K562 (cell line): Measurements from ENCODE around the gene CNOT9. TPM values are rescaled to one million over a fixed set of nuclear protein-coding genes. Genes with fewer than 3 reads are reported as not detected.

ENCODE experiments used
- ATAC-seq: fragments of 200-7000 bp; cut with Tn5 transposase; 3 replicates; pipeline ENCODE4 v1.9.1; 2020; ENCODE audit warnings: moderate library complexity
- BruUV-seq: library from RNA; stranded (reverse); fragments of 400-500 nt; replicated peaks from 2 replicates; lab custom pipeline; 2021; lab: Mats Ljungman, UMichigan
- CTCF ChIA-PET: fragments of 300-600 bp; formaldehyde crosslinking; extraction: SDS; loops from one replicate; lab custom pipeline; 2021; ENCODE audit warnings: low intra/inter-chr PET ratio; lab: Yijun Ruan, JAX
- POLR2A ChIA-PET: fragments of 300-600, 350-650 bp; sonication (Branson Sonifier 250); formaldehyde crosslinking; extraction: SDS; loops from one replicate; lab custom pipeline; 2021; ENCODE audit warnings: antibody characterized with exemption, inconsistent platforms; lab: Yijun Ruan, JAX
- DNase-seq, 4 experiments: peaks; one replicate each; pipeline versions ENCODE4 v3.0.0 to v3.0.0-alpha.2; 2011 to 2018; ENCODE audit warnings: low spot score in 3 of 4, mixed read lengths in 3 of 4; ENCODE audit errors: extremely low read depth in 1 of 4
- FAIRE-seq: peaks from 2 replicates; lab custom pipeline; 2011; peaks lifted over from hg19 to GRCh38; lab: Jason Lieb, UNC
- H2AFZ ChIP-seq: 2 replicates; pipeline ENCODE4 v1.6.0; 2011; ENCODE audit warnings: low read depth, low read length, control low read depth, inconsistent platforms
- H3K27ac ChIP-seq: fragments of 200-600 bp; 3 replicates; pipeline ENCODE4 v1.8.0; 2011; ENCODE audit warnings: low read depth, mild to moderate bottlenecking, control low read depth, inconsistent platforms, low read length, moderate library complexity, mixed read lengths; ENCODE audit errors: extremely low read depth
- H3K27me3 ChIP-seq, 2 experiments: fragments of 300-600 bp in 1 of 2; 2 replicates in 1 of 2; 3 replicates in 1 of 2; pipeline versions ENCODE4 v1.6.0 to v1.8.0; 2011; ENCODE audit warnings: inconsistent platforms in 2 of 2, low read length in 2 of 2, mild to moderate bottlenecking in 1 of 2, mixed read lengths in 1 of 2, moderate library complexity in 1 of 2; ENCODE audit not compliant: control insufficient read depth in 2 of 2, insufficient read depth in 2 of 2
- H3K36me3 ChIP-seq: fragments of 300-600 bp; 3 replicates; pipeline ENCODE4 v1.8.0; 2011; ENCODE audit warnings: mild to moderate bottlenecking, low read length, inconsistent platforms; ENCODE audit not compliant: control insufficient read depth, insufficient read depth
- H3K4me1 ChIP-seq, 2 experiments: fragments of 200-600 bp in 1 of 2; replicated peaks in 1 of 2; 2 replicates in 1 of 2; 3 replicates in 1 of 2; pipeline versions ENCODE4 v1.5.1 to v1.8.0; 2011; ENCODE audit warnings: inconsistent platforms in 2 of 2, low read length in 2 of 2, mild to moderate bottlenecking in 1 of 2, mixed read lengths in 1 of 2, moderate library complexity in 1 of 2; ENCODE audit not compliant: control insufficient read depth in 2 of 2, insufficient read depth in 2 of 2
- H3K4me2 ChIP-seq: 2 replicates; pipeline ENCODE4 v1.6.1; 2011; ENCODE audit warnings: low read length, control low read depth, inconsistent platforms, mixed read lengths; ENCODE audit not compliant: insufficient read depth
- H3K4me3 ChIP-seq: fragments of 200-600 bp; sonication (generic), shearing (Covaris generic); 2 replicates; pipeline ENCODE4 v1.5.1; 2016; ENCODE audit warnings: control low read depth, inconsistent platforms
- H3K79me2 ChIP-seq: fragments of 200-600 bp; 3 replicates; pipeline ENCODE4 v1.8.0; 2011; ENCODE audit warnings: low read length, inconsistent platforms; ENCODE audit not compliant: control insufficient read depth, insufficient read depth
- H3K9ac ChIP-seq, 2 experiments: 2 replicates each; pipeline versions ENCODE4 v1.6.0 to v1.6.1; 2011; ENCODE audit warnings: low read depth in 2 of 2, low read length in 2 of 2, control low read depth in 1 of 2, inconsistent platforms in 1 of 2, mild to moderate bottlenecking in 1 of 2, mixed read lengths in 1 of 2; ENCODE audit not compliant: insufficient read depth in 1 of 2
- H3K9me1 ChIP-seq: one replicate; pipeline ENCODE4 v1.6.0; 2011; ENCODE audit warnings: inconsistent platforms, mild to moderate bottlenecking, low read length, moderate library complexity; ENCODE audit not compliant: control insufficient read depth, insufficient read depth
- H3K9me3 ChIP-seq: replicated peaks from 2 replicates; pipeline ENCODE4 v1.5.1; 2011; ENCODE audit warnings: low read depth, low read length, inconsistent platforms; ENCODE audit not compliant: control insufficient read depth, insufficient read depth
- H4K20me1 ChIP-seq: replicated peaks from 2 replicates; pipeline ENCODE4 v1.6.1; 2011; ENCODE audit warnings: low read length, inconsistent platforms, mixed read lengths; ENCODE audit not compliant: control insufficient read depth, insufficient read depth
- ATF3 ChIP-seq, 2 experiments: fragments of 450-650 bp in 1 of 2; sonication (generic) in 1 of 2; formaldehyde crosslinking in 1 of 2; IDR thresholded peaks in 1 of 2; conservative IDR thresholded peaks in 1 of 2; 2 replicates each; pipeline versions ENCODE4 v1.6.1 to v1.8.1; 2016 to 2023; ENCODE audit warnings: mild to moderate bottlenecking in 2 of 2, moderate library complexity in 2 of 2, inconsistent platforms in 1 of 2, missing genetic modification reagents in 1 of 2
- CEBPB ChIP-seq: fragments of 450-650 bp; IDR thresholded peaks from 2 replicates; pipeline ENCODE4 v1.6.1; 2016; ENCODE audit warnings: missing genetic modification characterization, missing compliant biosample characterization
- CEBPG ChIP-seq, 3 experiments: fragments of 200-800 bp in 1 of 3; sonication (Bioruptor generic) in 1 of 3; sonication (generic) in 1 of 3; formaldehyde crosslinking in 1 of 3; IDR thresholded peaks in 2 of 3; conservative IDR thresholded peaks in 1 of 3; 2 replicates each; pipeline versions ENCODE4 v1.6.1 to v1.8.0; 2016 to 2022; ENCODE audit warnings: missing compliant biosample characterization in 2 of 3, missing genetic modification characterization in 2 of 3, mild to moderate bottlenecking in 1 of 3, missing genetic modification reagents in 1 of 3
- HMG20B ChIP-seq: fragments of 250-450 bp; sonication (Bioruptor Pico); IDR thresholded peaks from 2 replicates; pipeline ENCODE4 v1.5.0; 2021; ENCODE audit warnings: mild to moderate bottlenecking
- SNIP1 ChIP-seq: fragments of 450-650 bp; IDR thresholded peaks from 2 replicates; pipeline ENCODE4 v1.7.1; 2017; ENCODE audit warnings: low read depth, mild to moderate bottlenecking
- TBP ChIP-seq: optimal IDR thresholded peaks from 2 replicates; pipeline ENCODE3; 2011; ENCODE audit warnings: low read depth, low read length, improper control_type of control experiment
- TFAM ChIP-seq: fragments of 250-450 bp; sonication (Bioruptor Pico); conservative IDR thresholded peaks from 2 replicates; pipeline ENCODE4 v1.5.0; 2021; ENCODE audit warnings: mild to moderate bottlenecking, moderate library complexity
- ZNF274 ChIP-seq: IDR thresholded peaks from 2 replicates; pipeline ENCODE4 v1.6.1; 2011; ENCODE audit warnings: low read depth, mild to moderate bottlenecking, low read length, moderate library complexity, borderline replicate concordance
- WGBS: fragments of 100-300 bp; shearing (Covaris generic); methylation state at CpG from one replicate; pipeline ENCODE4 v1.1.6; 2016; ENCODE audit warnings: low coverage, mixed read lengths; ENCODE audit not compliant: insufficient coverage; ENCODE audit errors: missing lambda C conversion rate; 5-methylcytosine and 5-hydroxymethylcytosine counted together
- in situ Hi-C: fragments of 300-500 bp; cut with MboI; formaldehyde crosslinking; loops from 4 replicates; pipeline ENCODE4 v1.15.0; 2018; ENCODE audit warnings: inconsistent platforms, mixed read lengths
- intact Hi-C: fragments of 100-400 bp; cut with micrococcal nuclease; formaldehyde crosslinking; loops from 2 replicates; pipeline ENCODE4 v1.14.2; 2022
- polyA plus RNA-seq, 8 experiments: library from polyadenylated mRNA; depleted of rRNA in 4 of 8; stranded (reverse) in 5 of 8; unstranded in 3 of 8; fragments of >200 nt; fragmentation: Nextera tagmentation in 2 of 8; fragmentation: Illumina TruSeq in 1 of 8; extraction: Ambion mirVana in 2 of 8; extraction: Trizol in 1 of 8; gene quantifications; 2 replicates each; pipeline versions ENCODE4 v1.2.1 to v1.2.3, GENCODE V29; 2011 to 2014; ENCODE audit warnings: inconsistent platforms in 1 of 8, missing spikeins in 1 of 8
- total RNA-seq, 7 experiments: library from RNA; depleted of rRNA in 6 of 7; stranded (reverse); fragments of >200 nt in 6 of 7; fragmentation: Illumina TruSeq in 2 of 7; extraction: Trizol in 2 of 7; gene quantifications; 2 replicates each; pipeline versions ENCODE4 v1.2.1 to v1.2.3, GENCODE V29; 2011 to 2021; ENCODE audit warnings: low replicate concordance in 1 of 7

CNOT9 gene
- total and polyA plus RNA-seq, 9 of the 15 experiments (the other 6 are each of a cell fraction or from before 2014, with no cell fraction given): 19.0 to 82.6 (median 46.7) TPM

GRCh38 chr2:218536804-218537494 lies 31.7 kb upstream of the CNOT9 start:
- Histone ChIP-seq H3K4me2 (no peak overlapping the region), H3K79me2 (no peaks in the 10 kb centered on the region), H2AFZ (no peak overlapping the region), H3K36me3 (peaks cover 65% of the 10 kb centered on the region), H3K9me3 (no peaks in the 10 kb centered on the region), H3K27ac (no peak overlapping the region), H4K20me1 (no peaks in the 10 kb centered on the region), H3K27me3 (no peaks in the 10 kb centered on the region), H3K4me1 (no peaks in the 10 kb centered on the region), H3K9me1 (no peaks in the 10 kb centered on the region), H3K4me3 (no peak overlapping the region), H3K9ac (no peak overlapping the region)
- ATAC-seq: no peak
- 76% methylated on average over 5 of the region's 6 CpGs for WGBS
- no TSS peak for BruUV-seq
- CTCF ChIA-PET: no interaction called here
- intact Hi-C loops: no loop called here
- FAIRE-seq: no peak
- in situ Hi-C loops: no loop called here
- TF ChIP-seq HMG20B (no peak), ZNF274 (no peak), CEBPB (tag) (peak; percentile 78), TBP (no peak), SNIP1 (no peak), ATF3 (IDR thresholded peaks at IDR 0.05) (peak; percentile 25; the same call in 1 of the 2 replicates), ATF3 (CRISPR knock-in tag; conservative IDR thresholded peaks at IDR 0.05) (no peak), CEBPG (CRISPR knock-in tag; IDR thresholded peaks at IDR 0.05) (no peak), CEBPG (tag; conservative IDR thresholded peaks at IDR 0.05 in 1 of 2, IDR thresholded peaks at IDR 0.05 in 1 of 2) (peak in 1 of 2 experiments; percentile 68; a peak in 2 of 4 replicates), TFAM (no peak)
- POLR2A ChIA-PET: no interaction called here
- no peak for DNase-seq
